Caki2 (cell line): ENCODE results near the gene ASB3. TPM values are rescaled to one million over a fixed set of nuclear protein-coding genes. Genes with fewer than 3 reads are reported as not detected.

Source experiments
- DNase-seq: peaks from one replicate; pipeline ENCODE4 v3.0.0-alpha.2; 2015; ENCODE audit warnings: low read depth
- in situ Hi-C: cut with HindIII; loops from 2 replicates; pipeline ENCODE4 v1.10.0; 2016; ENCODE audit warnings: low sequenced_read_pairs, low pct_unique_long_range_greater_than_20kb, mixed read lengths
- total RNA-seq: library from RNA; depleted of rRNA; stranded (reverse); fragments of >200 nt; shearing (Covaris generic); gene quantifications from 2 replicates; pipeline ENCODE4 v1.2.3, GENCODE V29; 2014; ENCODE audit warnings: low replicate concordance; rRNA removed

ASB3 gene
- total RNA-seq, 1 experiment from 2014 or later: 20.0 TPM

GRCh38 chr2:53632126-53632460 is 154.7 kb downstream of the ASB3 start:
- DNase-seq: no peak
- in situ Hi-C loops: no loop called here

GRCh38 chr2:53631313-53632125 is 155.2 kb downstream of the ASB3 start:
- in situ Hi-C loops: no loop called here
- no peak for DNase-seq

- in situ Hi-C loops: no loop called here
- no peak for DNase-seq
These were observed 156.6 kb downstream of the ASB3 start for GRCh38 chr2:53630026-53630606.

GRCh38 chr2:53629501-53629900 is 157.3 kb downstream of the ASB3 start:
- DNase-seq: no peak

GRCh38 chr2:53629001-53629400 is 157.8 kb downstream of the ASB3 start:
- in situ Hi-C loops: no loop called here
- DNase-seq: no peak

More at GRCh38 chr2:53629501-53629900, 157.3 kb downstream of the ASB3 start:
- in situ Hi-C loops: no loop called here

- in situ Hi-C loops: no loop called here
- no peak for DNase-seq
These were observed 164.6 kb downstream of the ASB3 start for GRCh38 chr2:53622141-53622540.

- no peak for DNase-seq
- in situ Hi-C loops: no loop called here
These were observed 165.8 kb downstream of the ASB3 start for GRCh38 chr2:53620981-53621380.

Other genes starting within 250 kb of the ASB3 start
- 15.2 and 24.5 TPM in 2 replicates for gene CHAC2, start 19.1 kb downstream of the ASB3 start, total RNA-seq
- gene ERLEC1, start 91 bp upstream of the ASB3 start, total RNA-seq: 32.9 and 33.9 TPM in 2 replicates
- not detected in 2 replicates for gene GPR75, start 73.0 kb upstream of the ASB3 start, total RNA-seq
- 10.5 and 13.0 TPM in 2 replicates for gene PSME4, start 184.0 kb upstream of the ASB3 start, total RNA-seq